Activated naive CD8-positive, alpha-beta T cell treated with anti-CD3 and anti-CD28 coated beads, Interleukin-2, amount 50 U/mL, for 24 hours (primary cell): ENCODE results near the gene UNC5C.

Experiments
- ATAC-seq: fragments of 150-1000 bp; cut with Tn5 transposase; one replicate; pipeline ENCODE4 v1.10.0; 2021
- DNase-seq: peaks from one replicate; pipeline ENCODE4 v3.0.0; 2021
- H3K27ac Mint-ChIP-seq: one replicate; pipeline ENCODE4 v1.8.0; 2021; ENCODE audit warnings: mild to moderate bottlenecking, mixed read lengths
- H3K27me3 Mint-ChIP-seq: one replicate; pipeline ENCODE4 v1.8.0; 2021; ENCODE audit warnings: mixed read lengths
- H3K36me3 Mint-ChIP-seq: one replicate; pipeline ENCODE4 v1.8.0; 2021; ENCODE audit warnings: low read depth, mixed read lengths
- H3K4me1 Mint-ChIP-seq: one replicate; pipeline ENCODE4 v1.8.0; 2021; ENCODE audit warnings: mixed read lengths
- H3K4me3 Mint-ChIP-seq: one replicate; pipeline ENCODE4 v1.8.0; 2021; ENCODE audit warnings: mild to moderate bottlenecking, moderate library complexity, mixed read lengths
- H3K9me3 Mint-ChIP-seq: one replicate; pipeline ENCODE4 v1.8.0; 2021; ENCODE audit warnings: mixed read lengths

The UNC5C gene

GRCh38 chr4:95264843-95265242 is 283.9 kb downstream of the UNC5C start:
- no peaks in the 10 kb centered on the region for H3K9me3 Mint-ChIP-seq
- H3K27ac Mint-ChIP-seq: no peak overlapping the region
- no peak overlapping the region for H3K4me3 Mint-ChIP-seq
- no peak for ATAC-seq
- no peaks in the 10 kb centered on the region for H3K4me1 Mint-ChIP-seq
- no peaks in the 10 kb centered on the region for H3K36me3 Mint-ChIP-seq
- DNase-seq: no peak
- H3K27me3 Mint-ChIP-seq: no peaks in the 10 kb centered on the region

GRCh38 chr4:95263960-95264359 is 284.8 kb downstream of the UNC5C start:
- no peaks in the 10 kb centered on the region for H3K9me3 Mint-ChIP-seq
- DNase-seq (no peak), ATAC-seq (no peak)
- H3K27me3 Mint-ChIP-seq: no peaks in the 10 kb centered on the region
- no peaks in the 10 kb centered on the region for H3K4me1 Mint-ChIP-seq
- H3K36me3 Mint-ChIP-seq: no peaks in the 10 kb centered on the region
- no peak overlapping the region for H3K27ac Mint-ChIP-seq
- H3K4me3 Mint-ChIP-seq: no peak overlapping the region

- no peak overlapping the region for H3K27ac Mint-ChIP-seq
- no peak for ATAC-seq
Observed at GRCh38 chr4:95263391-95263790, 285.4 kb downstream of the UNC5C start.

GRCh38 chr4:95256108-95256835 is 292.5 kb downstream of the UNC5C start:
- Mint-ChIP-seq H3K27me3 (no peaks in the 10 kb centered on the region), H3K36me3 (no peaks in the 10 kb centered on the region), H3K4me1 (no peaks in the 10 kb centered on the region), H3K4me3 (no peak overlapping the region), H3K27ac (no peak overlapping the region), H3K9me3 (no peaks in the 10 kb centered on the region)
- ATAC-seq (no peak), DNase-seq (no peak)

More at GRCh38 chr4:95263391-95263790, 285.4 kb downstream of the UNC5C start:
- no peaks in the 10 kb centered on the region for H3K4me1 Mint-ChIP-seq
- H3K36me3 Mint-ChIP-seq: no peaks in the 10 kb centered on the region
- no peak overlapping the region for H3K4me3 Mint-ChIP-seq
- no peaks in the 10 kb centered on the region for H3K27me3 Mint-ChIP-seq
- DNase-seq: no peak
- no peaks in the 10 kb centered on the region for H3K9me3 Mint-ChIP-seq

- no peaks in the 10 kb centered on the region for H3K4me1 Mint-ChIP-seq
- no peaks in the 10 kb centered on the region for H3K9me3 Mint-ChIP-seq
- no peak overlapping the region for H3K4me3 Mint-ChIP-seq
- H3K27me3 Mint-ChIP-seq: no peaks in the 10 kb centered on the region
- ATAC-seq (no peak), DNase-seq (no peak)
- H3K27ac Mint-ChIP-seq: no peak overlapping the region
- no peaks in the 10 kb centered on the region for H3K36me3 Mint-ChIP-seq
Observed at GRCh38 chr4:95255396-95256107, 293.2 kb downstream of the UNC5C start.

GRCh38 chr4:95251568-95251967 is 297.2 kb downstream of the UNC5C start:
- DNase-seq (no peak), ATAC-seq (no peak)
- Mint-ChIP-seq H3K4me3 (no peak overlapping the region), H3K4me1 (peaks cover 16% of the 10 kb centered on the region), H3K9me3 (no peaks in the 10 kb centered on the region), H3K36me3 (no peaks in the 10 kb centered on the region), H3K27ac (no peak overlapping the region), H3K27me3 (no peaks in the 10 kb centered on the region)

GRCh38 chr4:95250544-95251137 is 298.1 kb downstream of the UNC5C start:
- Mint-ChIP-seq H3K27me3 (no peaks in the 10 kb centered on the region), H3K36me3 (no peaks in the 10 kb centered on the region), H3K4me3 (no peak overlapping the region), H3K9me3 (no peaks in the 10 kb centered on the region), H3K4me1 (peaks cover 16% of the 10 kb centered on the region), H3K27ac (no peak overlapping the region)
- ATAC-seq (no peak), DNase-seq (no peak)

GRCh38 chr4:95249426-95250021 is 299.2 kb downstream of the UNC5C start:
- Mint-ChIP-seq H3K27me3 (no peaks in the 10 kb centered on the region), H3K36me3 (no peaks in the 10 kb centered on the region), H3K9me3 (no peaks in the 10 kb centered on the region), H3K4me1 (peaks cover 16% of the 10 kb centered on the region), H3K4me3 (no peak overlapping the region), H3K27ac (no peak overlapping the region)
- ATAC-seq (peak; percentile 79), DNase-seq (no peak)

GRCh38 chr4:95248720-95249425 is 299.9 kb downstream of the UNC5C start:
- H3K27me3 Mint-ChIP-seq: no peaks in the 10 kb centered on the region
- no peaks in the 10 kb centered on the region for H3K36me3 Mint-ChIP-seq
- DNase-seq (no peak), ATAC-seq (peak; percentile 82)
- H3K4me3 Mint-ChIP-seq: no peak overlapping the region
- peaks cover 16% of the 10 kb centered on the region for H3K4me1 Mint-ChIP-seq
- H3K9me3 Mint-ChIP-seq: no peaks in the 10 kb centered on the region
- H3K27ac Mint-ChIP-seq: peak overlapping the region; percentile 32

- Mint-ChIP-seq H3K36me3 (no peaks in the 10 kb centered on the region), H3K4me1 (peaks cover 7% of the 10 kb centered on the region), H3K27ac (no peak overlapping the region), H3K9me3 (peaks cover 1% of the 10 kb centered on the region), H3K4me3 (no peak overlapping the region), H3K27me3 (no peaks in the 10 kb centered on the region)
- no peak for DNase-seq
- ATAC-seq: no peak
Observed at GRCh38 chr4:95243892-95244291, 304.9 kb downstream of the UNC5C start.

- ATAC-seq (no peak), DNase-seq (no peak)
- Mint-ChIP-seq H3K36me3 (no peaks in the 10 kb centered on the region), H3K4me1 (no peaks in the 10 kb centered on the region), H3K27ac (no peak overlapping the region), H3K9me3 (peaks cover 8% of the 10 kb centered on the region), H3K4me3 (no peak overlapping the region), H3K27me3 (no peaks in the 10 kb centered on the region)
Observed at GRCh38 chr4:95238554-95238953, 310.2 kb downstream of the UNC5C start.

- H3K27ac Mint-ChIP-seq: no peak overlapping the region
- no peaks in the 10 kb centered on the region for H3K36me3 Mint-ChIP-seq
- no peaks in the 10 kb centered on the region for H3K9me3 Mint-ChIP-seq
- no peak overlapping the region for H3K4me3 Mint-ChIP-seq
- DNase-seq (no peak), ATAC-seq (no peak)
- no peaks in the 10 kb centered on the region for H3K27me3 Mint-ChIP-seq
- H3K4me1 Mint-ChIP-seq: no peaks in the 10 kb centered on the region
Observed at GRCh38 chr4:95232358-95233156, 316.2 kb downstream of the UNC5C start.

- no peaks in the 10 kb centered on the region for H3K36me3 Mint-ChIP-seq
- H3K9me3 Mint-ChIP-seq: no peaks in the 10 kb centered on the region
- H3K4me3 Mint-ChIP-seq: no peak overlapping the region
- no peaks in the 10 kb centered on the region for H3K27me3 Mint-ChIP-seq
- no peaks in the 10 kb centered on the region for H3K4me1 Mint-ChIP-seq
- ATAC-seq: no peak
- DNase-seq: no peak
- H3K27ac Mint-ChIP-seq: no peak overlapping the region
Observed at GRCh38 chr4:95231681-95232080, 317.1 kb downstream of the UNC5C start.

GRCh38 chr4:95225849-95226248 is 322.9 kb downstream of the UNC5C start:
- no peak overlapping the region for H3K27ac Mint-ChIP-seq
- no peaks in the 10 kb centered on the region for H3K36me3 Mint-ChIP-seq
- no peaks in the 10 kb centered on the region for H3K4me1 Mint-ChIP-seq
- no peak for ATAC-seq
- DNase-seq: no peak
- no peaks in the 10 kb centered on the region for H3K9me3 Mint-ChIP-seq
- no peaks in the 10 kb centered on the region for H3K27me3 Mint-ChIP-seq
- H3K4me3 Mint-ChIP-seq: no peak overlapping the region
